Chondrocyte (in vitro differentiated cells): ENCODE measurements around the gene KRTCAP2. TPM values are rescaled to one million over a fixed set of nuclear protein-coding genes. Genes with fewer than 3 reads are reported as not detected.
"Not testable (repeated sequence)": the region's sequence is repeated elsewhere in the genome, so short reads cannot be mapped to it uniquely, and the experiment has no call there.

ENCODE experiments used
- DNase-seq: peaks from one replicate; pipeline ENCODE4 v3.0.0; 2021; ENCODE audit warnings: mixed read lengths, low spot score
- H3K27ac Mint-ChIP-seq: one replicate; pipeline ENCODE4 v1.8.0; 2021; ENCODE audit warnings: mild to moderate bottlenecking, moderate library complexity, mixed read lengths; ENCODE audit not compliant: unreplicated experiment
- H3K27me3 Mint-ChIP-seq: 2 replicates; pipeline ENCODE4 v1.8.0; 2021; ENCODE audit warnings: low read depth, mixed read lengths
- H3K36me3 Mint-ChIP-seq: 2 replicates; pipeline ENCODE4 v1.8.0; 2021; ENCODE audit warnings: low read depth, mixed read lengths
- H3K4me1 Mint-ChIP-seq: 2 replicates; pipeline ENCODE4 v1.8.0; 2021; ENCODE audit warnings: low read depth, mild to moderate bottlenecking, mixed read lengths
- H3K4me3 Mint-ChIP-seq: one replicate; pipeline ENCODE4 v1.8.0; 2021; ENCODE audit warnings: mild to moderate bottlenecking, moderate library complexity, mixed read lengths; ENCODE audit not compliant: unreplicated experiment
- H3K9me3 Mint-ChIP-seq: 2 replicates; pipeline ENCODE4 v1.8.0; 2021; ENCODE audit warnings: low read depth, mixed read lengths
- total RNA-seq: library from RNA; stranded (reverse); gene quantifications from 3 replicates; pipeline ENCODE4 v1.2.1, GENCODE V29; 2021
- TF ChIP-seq, protein P1 (sequence below): fragments of 200-600 bp; sonication (generic); IDR thresholded peaks from 2 replicates; pipeline ENCODE4 v1.5.0; 2021; ENCODE audit warnings: antibody characterized with exemption, mild to moderate bottlenecking, moderate library complexity

The KRTCAP2 gene
- total RNA-seq, 1 donor from 2014 or later, result 159 TPM

DNA sequence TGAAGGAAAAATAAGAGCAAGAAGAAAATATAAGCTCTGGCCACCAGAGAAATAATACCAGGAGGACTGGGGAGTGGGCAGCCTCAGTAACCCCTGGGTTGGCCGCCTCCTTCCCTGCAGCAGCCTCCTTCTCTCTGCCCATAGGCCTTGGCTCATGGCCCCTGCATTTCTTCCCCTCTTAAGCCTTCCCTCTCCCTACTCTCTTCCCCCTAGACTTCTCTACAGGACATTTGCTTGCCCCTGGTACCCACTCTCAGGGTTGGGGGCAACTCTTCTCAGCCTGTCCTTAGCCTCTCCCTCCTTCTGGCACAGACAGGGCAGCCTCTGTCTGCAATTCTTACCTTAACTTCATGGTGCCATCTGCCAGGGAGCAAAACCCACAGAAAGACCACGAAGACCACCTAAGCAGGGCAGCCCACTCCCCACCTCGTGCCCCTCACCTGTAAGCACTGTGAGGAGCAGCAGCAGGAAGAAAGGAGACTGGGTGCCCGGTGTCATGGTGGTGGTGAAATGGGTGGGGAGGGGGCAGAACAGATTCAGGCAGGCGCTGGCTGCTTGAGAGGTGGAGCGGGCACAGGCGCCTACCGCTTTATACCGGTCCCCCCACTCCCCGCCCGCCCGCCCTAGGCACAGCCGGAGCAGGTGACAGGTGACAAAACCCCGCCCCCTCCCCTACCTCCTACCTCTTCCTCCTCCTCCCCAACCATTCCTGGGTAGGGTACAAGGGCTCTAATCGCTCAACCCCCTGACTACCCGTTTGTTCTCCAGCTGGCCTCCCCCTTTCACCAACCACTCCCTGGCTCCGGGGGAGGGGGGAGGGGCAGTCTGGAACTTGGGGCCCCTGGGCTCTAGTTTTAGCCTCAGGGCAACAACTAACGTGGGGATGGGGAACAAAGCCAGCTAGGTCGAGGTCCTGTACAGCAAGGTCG is 19.5 kb upstream of the KRTCAP2 start:
- peak overlapping the region; percentile 85 for H3K4me3 Mint-ChIP-seq
- H3K9me3 Mint-ChIP-seq, result no peaks in the 10 kb centered on the region
- no peaks in the 10 kb centered on the region for H3K27me3 Mint-ChIP-seq
- DNase-seq, result no peak
- TF ChIP-seq, protein P1, sequence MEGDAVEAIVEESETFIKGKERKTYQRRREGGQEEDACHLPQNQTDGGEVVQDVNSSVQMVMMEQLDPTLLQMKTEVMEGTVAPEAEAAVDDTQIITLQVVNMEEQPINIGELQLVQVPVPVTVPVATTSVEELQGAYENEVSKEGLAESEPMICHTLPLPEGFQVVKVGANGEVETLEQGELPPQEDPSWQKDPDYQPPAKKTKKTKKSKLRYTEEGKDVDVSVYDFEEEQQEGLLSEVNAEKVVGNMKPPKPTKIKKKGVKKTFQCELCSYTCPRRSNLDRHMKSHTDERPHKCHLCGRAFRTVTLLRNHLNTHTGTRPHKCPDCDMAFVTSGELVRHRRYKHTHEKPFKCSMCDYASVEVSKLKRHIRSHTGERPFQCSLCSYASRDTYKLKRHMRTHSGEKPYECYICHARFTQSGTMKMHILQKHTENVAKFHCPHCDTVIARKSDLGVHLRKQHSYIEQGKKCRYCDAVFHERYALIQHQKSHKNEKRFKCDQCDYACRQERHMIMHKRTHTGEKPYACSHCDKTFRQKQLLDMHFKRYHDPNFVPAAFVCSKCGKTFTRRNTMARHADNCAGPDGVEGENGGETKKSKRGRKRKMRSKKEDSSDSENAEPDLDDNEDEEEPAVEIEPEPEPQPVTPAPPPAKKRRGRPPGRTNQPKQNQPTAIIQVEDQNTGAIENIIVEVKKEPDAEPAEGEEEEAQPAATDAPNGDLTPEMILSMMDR, result no peak
- peaks cover 6% of the 10 kb centered on the region for H3K36me3 Mint-ChIP-seq
- peaks cover 45% of the 10 kb centered on the region for H3K4me1 Mint-ChIP-seq
- H3K27ac Mint-ChIP-seq, result peak overlapping the region; percentile 98

GRCh38 chr1:155191904-155192303 is 18.8 kb upstream of the KRTCAP2 start:
- peak; percentile 87 for DNase-seq
- TF ChIP-seq, protein P1, result no peak
- Mint-ChIP-seq H3K4me3 (no peak overlapping the region), H3K4me1 (peaks cover 47% of the 10 kb centered on the region), H3K36me3 (peaks cover 4% of the 10 kb centered on the region), H3K27me3 (no peaks in the 10 kb centered on the region), H3K27ac (peak overlapping the region; percentile 80), H3K9me3 (no peaks in the 10 kb centered on the region)

GRCh38 chr1:155189926-155190325 is 16.8 kb upstream of the KRTCAP2 start:
- peaks cover 35% of the 10 kb centered on the region for H3K4me1 Mint-ChIP-seq
- peak; percentile 91 for DNase-seq
- H3K27ac Mint-ChIP-seq, H3K4me3 Mint-ChIP-seq, H3K27me3 Mint-ChIP-seq, H3K36me3 Mint-ChIP-seq, H3K9me3 Mint-ChIP-seq: not testable (repeated sequence)

- H3K27ac Mint-ChIP-seq, result peak overlapping the region; percentile 38
- DNase-seq, result peak; percentile 53
- peaks cover 20% of the 10 kb centered on the region for H3K4me1 Mint-ChIP-seq
- no peaks in the 10 kb centered on the region for H3K27me3 Mint-ChIP-seq
- no peaks in the 10 kb centered on the region for H3K9me3 Mint-ChIP-seq
- H3K4me3 Mint-ChIP-seq, result no peak overlapping the region
- TF ChIP-seq, protein P1, result no peak
- H3K36me3 Mint-ChIP-seq, result peaks cover 5% of the 10 kb centered on the region
Observed at GRCh38 chr1:155188268-155188667, 15.2 kb upstream of the KRTCAP2 start.

DNA sequence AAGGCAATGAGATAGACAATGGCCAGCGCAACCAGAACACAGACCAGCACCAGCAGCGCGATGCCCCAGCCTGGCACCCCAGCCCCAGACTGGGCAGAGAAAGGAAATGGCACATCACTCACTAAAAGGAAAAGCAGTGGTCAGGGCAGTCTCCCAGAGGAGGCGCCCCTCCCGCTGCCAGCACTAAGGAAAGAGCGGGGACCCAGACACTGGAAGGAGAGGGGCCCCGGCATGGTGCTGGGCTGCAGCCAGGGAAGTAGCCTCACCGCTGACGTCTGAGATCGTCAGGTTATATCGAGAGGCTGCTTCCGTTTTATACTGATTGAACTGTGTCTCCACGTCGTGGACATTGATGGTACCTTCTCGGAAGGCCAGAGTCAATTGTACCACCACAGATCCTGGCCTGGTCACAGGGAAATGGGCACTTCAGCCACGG is 14.4 kb upstream of the KRTCAP2 start:
- Mint-ChIP-seq H3K4me3 (no peak overlapping the region), H3K27ac (no peak overlapping the region), H3K27me3 (no peaks in the 10 kb centered on the region), H3K36me3 (peaks cover 8% of the 10 kb centered on the region), H3K9me3 (no peaks in the 10 kb centered on the region), H3K4me1 (peaks cover 14% of the 10 kb centered on the region)
- DNase-seq, result peak; percentile 62
- TF ChIP-seq, protein P1, result no peak
